Progenitor cell of endocrine pancreas (in vitro differentiated cells): Measurements from ENCODE around the gene MRPL50. TPM values are rescaled to one million over a fixed set of nuclear protein-coding genes. Genes with fewer than 3 reads are reported as not detected.
A peak's percentile ranks its signal among the peaks of the same experiment; 100 is the strongest.
"Not testable (repeated sequence)": the region's sequence is repeated elsewhere in the genome, so short reads cannot be mapped to it uniquely, and the experiment has no call there.

ENCODE experiments used
- DNase-seq: peaks from one replicate; pipeline ENCODE4 v3.0.0; 2021; ENCODE audit warnings: low spot score; ENCODE audit not compliant: unreplicated experiment
- H3K27ac Mint-ChIP-seq: 2 replicates; pipeline ENCODE4 v1.8.0; 2021; ENCODE audit warnings: mild to moderate bottlenecking, moderate library complexity, mixed read lengths
- H3K27me3 Mint-ChIP-seq: 2 replicates; pipeline ENCODE4 v1.8.0; 2021; ENCODE audit warnings: mixed read lengths
- H3K36me3 Mint-ChIP-seq: 2 replicates; pipeline ENCODE4 v1.8.0; 2022; ENCODE audit warnings: mixed read lengths; ENCODE audit not compliant: insufficient read depth
- H3K4me1 Mint-ChIP-seq: 2 replicates; pipeline ENCODE4 v1.8.0; 2021; ENCODE audit warnings: low read depth, mixed read lengths
- H3K4me3 Mint-ChIP-seq: 2 replicates; pipeline ENCODE4 v1.8.0; 2021; ENCODE audit warnings: low read depth, mild to moderate bottlenecking, moderate library complexity, mixed read lengths
- H3K9me3 Mint-ChIP-seq: 2 replicates; pipeline ENCODE4 v1.8.0; 2021; ENCODE audit warnings: low read depth, mixed read lengths
- CTCF ChIP-seq: fragments of 200-600 bp; sonication (generic); IDR thresholded peaks from one replicate; pipeline ENCODE4 v1.5.0; 2021; ENCODE audit warnings: antibody characterized with exemption, mild to moderate bottlenecking; ENCODE audit not compliant: unreplicated experiment
- total RNA-seq: library from RNA; stranded (reverse); gene quantifications from 2 replicates; pipeline ENCODE4 v1.2.1, GENCODE V29; 2021

MRPL50 gene
- total RNA-seq, 1 donor from 2014 or later = 16.1 TPM

GRCh38 chr9:101387871-101388506 is 10.4 kb downstream of the MRPL50 start:
- DNase-seq = no peak
- Mint-ChIP-seq H3K36me3 (peaks cover 59% of the 10 kb centered on the region), H3K9me3 (peaks cover 34% of the 10 kb centered on the region), H3K27ac (peak overlapping the region; percentile 74), H3K4me3 (no peak overlapping the region), H3K4me1 (peaks cover 2% of the 10 kb centered on the region), H3K27me3 (no peaks in the 10 kb centered on the region)
- TF ChIP-seq CTCF = peak; percentile 66

GRCh38 chr9:101384873-101385536 is 13.4 kb downstream of the MRPL50 start, which contains the start of gene BAAT:
Gene BAAT (minus strand): TSS chr9:101385006. CDS start chr9:101371404, 13,602 bp downstream.
- H3K27me3 Mint-ChIP-seq, H3K4me3 Mint-ChIP-seq, DNase-seq, H3K4me1 Mint-ChIP-seq: not testable (repeated sequence)
- peaks cover 10% of the 10 kb centered on the region for H3K9me3 Mint-ChIP-seq
- peak within 1 kb of the TSS; percentile 90 for H3K27ac Mint-ChIP-seq
- H3K36me3 Mint-ChIP-seq = peaks cover 29% of the 10 kb centered on the region

- Mint-ChIP-seq H3K36me3 (peaks cover 23% of the 10 kb centered on the region), H3K27ac (no peak overlapping the region), H3K4me1 (peaks cover 2% of the 10 kb centered on the region), H3K27me3 (no peaks in the 10 kb centered on the region), H3K9me3 (peaks cover 16% of the 10 kb centered on the region), H3K4me3 (no peak overlapping the region)
- no peak for DNase-seq
- TF ChIP-seq CTCF = no peak
Observed at GRCh38 chr9:101383361-101383760, 15.1 kb downstream of the MRPL50 start.

- TF ChIP-seq CTCF = no peak
- Mint-ChIP-seq H3K27me3 (no peaks in the 10 kb centered on the region), H3K4me1 (no peaks in the 10 kb centered on the region), H3K36me3 (peaks cover 16% of the 10 kb centered on the region), H3K27ac (no peak overlapping the region), H3K9me3 (peaks cover 24% of the 10 kb centered on the region), H3K4me3 (no peak overlapping the region)
- DNase-seq = no peak
Observed at GRCh38 chr9:101381833-101382342, 16.5 kb downstream of the MRPL50 start.

- no peak for TF ChIP-seq CTCF
- no peak for DNase-seq
- no peaks in the 10 kb centered on the region for H3K4me1 Mint-ChIP-seq
- peaks cover 22% of the 10 kb centered on the region for H3K9me3 Mint-ChIP-seq
- H3K4me3 Mint-ChIP-seq = no peak overlapping the region
- H3K27ac Mint-ChIP-seq = peak overlapping the region; percentile 76
- no peaks in the 10 kb centered on the region for H3K27me3 Mint-ChIP-seq
- H3K36me3 Mint-ChIP-seq = peaks cover 14% of the 10 kb centered on the region
Observed at GRCh38 chr9:101381118-101381517, 17.3 kb downstream of the MRPL50 start.

GRCh38 chr9:101380295-101380694 is 18.1 kb downstream of the MRPL50 start:
- H3K27ac Mint-ChIP-seq = peak overlapping the region; percentile 16
- H3K4me3 Mint-ChIP-seq = no peak overlapping the region
- no peaks in the 10 kb centered on the region for H3K27me3 Mint-ChIP-seq
- no peak for DNase-seq
- peaks cover 8% of the 10 kb centered on the region for H3K36me3 Mint-ChIP-seq
- TF ChIP-seq CTCF = no peak
- H3K4me1 Mint-ChIP-seq = no peaks in the 10 kb centered on the region
- peaks cover 21% of the 10 kb centered on the region for H3K9me3 Mint-ChIP-seq
